ENCODE data around the gene LOXL3.
"Not testable (repeated sequence)": the region's sequence is repeated elsewhere in the genome, so short reads cannot be mapped to it uniquely, and the experiment has no call there.

LOXL3 gene

GRCh38 chr2:74573747-74574562 lies 20.2 kb upstream of the LOXL3 start:
- DNase-seq: peak; percentile 90

- no peak for DNase-seq
Measured at GRCh38 chr2:74572178-74572925, 18.6 kb upstream of the LOXL3 start.

DNA sequence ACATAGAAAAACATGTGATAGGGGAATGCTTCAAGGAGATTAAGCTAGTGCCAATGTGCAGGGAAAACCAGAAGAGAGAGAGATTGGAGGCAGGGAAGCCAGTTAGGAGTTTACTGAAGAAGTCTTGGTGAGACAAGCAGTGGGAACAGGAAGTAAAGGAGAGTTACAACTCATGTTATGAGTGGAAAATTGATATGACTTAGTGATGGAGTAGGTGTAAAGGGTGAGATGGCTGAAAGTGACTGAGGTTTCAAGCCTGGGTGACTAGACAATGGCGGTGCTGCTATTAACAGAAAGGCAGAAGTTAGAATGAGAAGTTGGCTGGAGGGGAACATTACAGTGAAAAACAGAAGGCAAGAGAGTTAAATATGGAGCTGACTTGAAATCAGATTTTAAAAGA lies 17.3 kb upstream of the LOXL3 start:
- no peak for DNase-seq

DNA sequence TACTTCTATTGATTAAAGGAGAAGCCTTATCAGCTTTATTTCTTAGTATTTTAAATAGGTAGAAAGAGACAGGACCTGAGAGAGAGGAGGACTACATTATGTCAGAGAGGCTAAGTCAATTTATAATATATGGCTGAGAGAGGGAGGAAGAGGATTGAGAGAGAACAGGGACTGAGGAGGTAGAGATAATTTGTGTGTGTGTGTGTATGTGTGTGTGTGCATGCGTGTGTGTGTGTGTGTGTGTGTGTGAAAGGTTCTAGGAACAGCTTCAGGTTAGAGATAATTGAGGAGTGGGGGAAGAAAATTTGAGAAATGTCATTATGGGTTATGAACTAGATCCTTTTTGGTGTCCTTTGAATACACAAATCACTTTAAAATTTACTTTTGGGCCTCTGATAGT lies 15.9 kb upstream of the LOXL3 start:
- no peak for DNase-seq

GRCh38 chr2:74567881-74568280 lies 14.1 kb upstream of the LOXL3 start:
- no peak for DNase-seq

DNA sequence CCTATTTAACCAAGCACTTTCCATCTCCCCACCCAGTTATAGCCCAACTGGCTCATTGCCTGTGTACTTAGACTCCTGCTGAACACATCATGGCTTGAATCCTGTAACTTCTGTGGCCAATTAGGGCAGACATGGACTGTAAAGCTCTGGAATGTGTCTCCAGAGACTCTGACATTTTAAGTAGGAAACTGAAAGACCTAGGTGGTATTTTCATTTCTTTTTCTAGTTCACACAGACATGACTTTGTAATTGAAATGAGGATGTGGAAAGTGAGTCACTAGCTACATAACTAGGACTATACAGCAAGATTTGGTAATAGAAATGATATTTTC lies 13.0 kb upstream of the LOXL3 start:
- no peak for DNase-seq

- DNase-seq: no peak
Measured at GRCh38 chr2:74566076-74566753, 12.5 kb upstream of the LOXL3 start.

DNA sequence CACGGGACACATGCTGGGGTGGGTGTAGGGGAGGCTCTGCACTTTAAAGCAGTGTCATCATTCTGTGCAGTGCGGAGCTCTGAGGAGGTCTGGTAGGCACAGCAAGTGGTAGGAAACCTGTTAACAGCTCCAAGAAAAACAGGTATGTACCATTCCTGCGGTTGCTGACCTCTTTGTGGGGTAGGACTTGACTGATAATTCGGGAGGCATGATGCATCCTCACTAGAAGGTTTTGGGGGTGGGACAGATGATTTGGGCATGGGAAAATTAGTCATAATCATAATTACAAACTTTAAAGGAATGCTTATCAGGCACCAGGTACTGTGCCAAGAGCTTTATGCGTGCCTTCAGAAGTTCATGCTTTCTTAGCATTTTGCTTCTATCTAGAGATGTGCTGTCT lies 10.5 kb upstream of the LOXL3 start:
- DNase-seq: no peak

DNA sequence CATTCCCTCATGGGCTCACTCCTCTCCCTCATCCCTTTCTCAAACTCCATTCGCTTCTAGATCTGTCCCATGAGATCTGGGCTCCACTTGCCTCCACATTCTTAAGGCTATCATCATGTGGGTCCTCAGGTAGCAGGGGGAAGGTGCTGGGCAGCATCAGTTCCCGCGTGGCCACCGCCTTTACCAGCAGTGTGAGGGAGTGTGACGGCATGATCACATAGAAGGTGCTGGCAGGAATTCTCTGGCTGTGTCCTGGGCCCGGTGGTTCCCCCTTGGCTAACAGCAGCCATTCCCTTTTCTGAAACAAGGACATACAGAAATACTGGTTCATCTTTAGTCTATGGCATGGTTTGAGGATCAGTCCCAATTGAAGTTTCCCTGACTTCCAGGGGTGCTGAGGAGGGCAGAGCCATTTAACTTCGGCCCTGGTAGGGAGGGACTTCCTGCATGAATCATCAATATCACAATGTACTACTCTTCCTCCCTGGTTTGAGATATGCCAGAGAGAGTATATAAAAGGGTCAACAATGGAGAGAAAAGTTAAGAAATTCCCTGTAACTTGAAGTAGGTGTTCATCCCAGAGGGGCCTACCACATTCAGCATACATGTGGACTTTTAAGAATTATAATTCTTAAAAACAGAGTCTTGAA lies 8.5 kb upstream of the LOXL3 start:
- peak; percentile 30 for DNase-seq

DNA sequence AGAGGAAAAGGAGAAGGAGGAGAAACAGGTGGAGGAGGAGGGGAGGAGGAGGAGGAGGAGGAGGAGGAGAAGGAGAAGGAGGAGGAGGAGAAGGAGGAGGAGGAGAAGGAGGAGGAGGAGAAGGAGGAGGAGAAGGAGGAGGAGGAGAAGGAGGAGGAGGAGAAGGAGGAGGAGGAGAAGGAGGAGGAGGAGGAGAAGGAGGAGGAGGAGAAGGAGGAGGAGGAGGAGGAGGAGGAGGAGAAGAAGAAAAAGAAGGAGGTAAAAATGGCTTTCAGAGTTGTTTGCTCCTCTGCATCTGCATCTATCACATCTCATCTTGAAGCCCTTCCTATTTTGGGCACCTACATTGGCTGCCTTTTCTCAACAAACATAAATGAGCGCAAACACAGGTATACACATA lies 7.3 kb upstream of the LOXL3 start:
- not testable (repeated sequence) for DNase-seq

GRCh38 chr2:74560591-74560990 lies 6.8 kb upstream of the LOXL3 start:
- DNase-seq: no peak

DNA sequence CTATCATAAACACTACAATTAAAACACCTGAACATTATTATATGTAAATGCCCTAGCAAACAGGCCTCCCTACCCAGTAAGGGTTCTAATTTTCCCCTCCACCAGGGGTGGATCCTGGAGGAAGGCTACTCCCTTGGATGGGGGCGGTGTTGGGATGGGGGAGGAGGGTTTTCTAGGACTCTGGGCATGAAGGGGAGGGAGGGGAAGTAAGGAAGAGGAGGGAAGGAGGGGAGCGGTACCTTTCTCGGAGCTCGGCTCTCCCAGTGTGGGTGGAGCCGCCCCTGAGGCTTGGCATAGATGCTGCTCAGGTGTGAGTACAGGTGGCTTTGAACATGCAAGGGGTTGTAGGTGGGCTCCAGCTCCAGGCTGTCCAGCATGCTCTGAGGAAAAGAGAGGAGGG lies 6.2 kb upstream of the LOXL3 start:
- DNase-seq: no peak

DNA sequence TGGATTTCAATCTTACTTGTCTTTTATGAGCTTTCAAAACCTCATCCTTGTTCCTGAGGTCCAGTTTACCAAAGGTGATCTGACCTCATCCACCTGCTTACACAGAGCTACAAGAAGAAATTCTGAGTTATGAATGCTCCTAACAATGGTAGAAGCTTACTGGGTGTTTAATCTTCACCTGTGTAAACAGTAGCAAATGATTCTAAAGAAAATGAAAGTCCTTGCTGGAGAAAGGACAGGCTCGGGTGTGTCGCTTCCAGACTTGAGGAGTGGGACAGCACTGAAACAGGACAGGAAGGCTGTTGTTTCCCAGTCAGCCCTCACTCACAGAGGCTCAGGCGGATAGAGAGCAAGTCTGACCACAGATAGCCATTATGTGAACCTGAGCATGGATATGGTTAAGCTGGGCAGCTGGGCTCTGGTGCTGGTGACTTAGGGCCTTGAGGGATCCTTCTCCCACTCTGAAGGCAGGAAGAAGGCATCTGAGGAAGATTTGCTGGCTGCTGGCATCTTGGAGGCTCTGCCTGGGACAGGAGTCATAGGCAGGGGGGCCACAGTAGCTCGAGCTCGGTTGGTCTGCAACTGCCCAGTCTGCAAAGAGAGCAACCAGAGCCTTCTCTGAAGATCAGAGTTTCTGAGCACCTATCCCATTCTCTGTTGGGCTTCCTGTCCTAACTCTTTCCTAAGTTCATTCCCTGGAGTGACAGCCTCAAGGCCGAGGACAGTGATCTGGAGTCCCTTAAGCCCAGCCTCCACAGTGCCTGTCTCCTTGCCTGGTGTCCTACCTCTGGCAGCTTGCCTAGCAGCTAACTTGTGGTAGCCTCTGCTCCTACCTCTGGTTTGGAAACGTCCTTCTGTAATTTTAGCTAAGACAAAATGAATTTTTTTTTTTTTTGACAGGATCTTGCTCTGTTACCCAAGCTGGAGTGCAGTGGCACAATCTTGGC lies 4.8 kb upstream of the LOXL3 start:
- peak; percentile 34 for DNase-seq

DNA sequence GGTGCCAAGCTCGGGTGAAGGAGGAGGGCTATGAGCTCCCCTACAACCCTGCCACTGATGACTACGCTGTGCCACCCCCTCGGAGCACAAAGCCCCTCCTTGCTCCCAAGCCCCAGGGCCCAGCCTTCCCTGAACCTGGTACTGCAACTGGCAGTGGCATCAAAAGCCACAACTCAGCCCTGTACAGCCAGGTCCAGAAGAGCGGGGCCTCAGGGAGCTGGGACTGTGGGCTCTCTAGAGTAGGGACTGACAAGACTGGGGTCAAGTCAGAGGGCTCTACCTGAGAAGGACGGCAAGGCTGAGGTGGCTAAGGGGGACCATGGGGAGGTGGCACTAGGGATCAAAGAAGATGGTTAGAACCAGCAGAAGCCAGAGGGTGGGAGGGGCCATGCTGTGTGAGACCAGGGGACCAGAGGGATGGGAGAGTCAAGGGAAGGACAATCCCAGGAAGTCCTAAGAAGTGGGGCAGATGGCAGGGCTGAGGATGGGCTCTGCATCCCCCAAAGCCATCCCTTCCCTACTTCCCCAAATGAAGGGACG lies 3.2 kb upstream of the LOXL3 start:
- DNase-seq: no peak

DNA sequence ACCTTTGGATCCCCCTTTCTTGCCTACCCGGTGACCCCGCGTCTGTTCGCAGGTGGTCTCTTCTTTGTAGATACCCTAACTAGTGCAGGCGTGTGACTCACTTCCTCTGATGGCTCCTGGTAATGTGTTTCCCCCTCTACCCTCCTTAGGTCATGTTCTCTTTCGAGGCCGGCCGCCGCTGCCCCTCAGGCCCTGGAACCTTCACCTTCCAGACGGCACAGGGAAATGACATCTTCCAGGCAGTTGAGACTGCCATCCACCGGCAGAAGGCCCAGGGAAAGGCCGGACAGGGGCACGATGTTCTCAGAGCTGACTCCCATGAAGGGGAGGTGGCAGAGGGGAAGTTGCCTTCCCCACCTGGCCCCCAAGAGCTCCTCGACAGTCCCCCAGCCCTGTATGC lies 2.4 kb upstream of the LOXL3 start:
- no peak for DNase-seq

DNA sequence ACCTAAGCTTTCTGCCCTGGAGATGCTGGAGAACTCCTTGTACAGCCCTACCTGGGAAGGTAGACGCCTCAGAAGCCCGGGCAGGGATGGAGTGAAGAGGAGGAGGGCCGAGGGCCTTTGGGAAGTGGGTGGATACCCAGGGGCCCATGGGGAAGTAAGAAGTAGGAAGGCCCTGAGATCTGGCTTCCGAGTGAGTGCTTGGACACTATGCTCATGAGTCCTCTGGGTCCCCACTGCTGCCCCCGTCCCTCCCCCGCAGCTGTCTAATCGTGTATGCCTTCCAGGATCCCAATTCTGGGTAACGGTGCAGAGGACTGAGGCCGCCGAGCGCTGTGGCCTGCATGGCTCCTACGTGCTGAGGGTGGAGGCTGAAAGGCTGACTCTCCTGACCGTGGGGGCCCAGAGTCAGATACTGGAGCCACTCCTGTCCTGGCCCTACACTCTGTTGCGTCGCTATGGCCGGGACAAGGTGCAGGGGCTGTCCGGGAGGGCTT lies 1.9 kb upstream of the LOXL3 start:
- peak; percentile 38 for DNase-seq

DNA sequence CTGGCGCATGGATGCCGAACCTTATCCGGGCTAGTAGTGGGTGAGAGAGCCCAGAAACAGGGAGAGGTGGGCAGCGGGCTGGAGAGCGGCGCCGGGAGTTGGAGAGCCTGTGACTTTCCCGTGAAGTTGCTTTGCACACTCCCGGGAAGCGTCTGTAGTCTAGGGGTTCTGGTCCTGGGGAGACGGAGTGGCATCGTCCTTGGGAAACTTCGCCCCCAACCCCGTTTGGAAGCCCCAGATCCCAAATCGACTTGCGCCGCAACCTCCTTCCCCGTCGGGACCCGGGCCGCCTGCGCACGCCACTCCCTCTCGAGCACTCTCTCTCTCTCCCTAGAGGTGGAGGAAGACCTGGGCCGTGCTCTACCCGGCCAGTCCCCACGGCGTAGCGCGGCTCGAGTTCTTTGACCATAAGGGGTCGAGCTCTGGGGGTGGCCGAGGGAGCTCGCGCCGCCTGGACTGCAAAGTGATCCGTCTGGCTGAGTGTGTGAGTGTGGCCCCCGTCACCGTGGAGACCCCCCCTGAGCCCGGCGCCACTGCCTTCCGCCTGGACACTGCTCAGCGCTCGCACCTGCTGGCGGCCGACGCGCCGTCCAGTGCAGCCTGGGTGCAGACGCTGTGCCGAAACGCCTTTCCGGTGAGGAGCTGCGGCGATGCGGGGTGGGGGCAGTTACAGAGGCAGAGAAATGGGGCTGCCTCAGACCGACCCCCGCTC lies 1.2 kb upstream of the LOXL3 start:
- peak; percentile 72 for DNase-seq

GRCh38 chr2:74552914-74553811 lies 579 bp downstream of the LOXL3 start:
- DNase-seq: peak; percentile 30

GRCh38 chr2:74551942-74552913 lies 1.5 kb downstream of the LOXL3 start:
- no peak for DNase-seq

All from hematopoietic multipotent progenitor cell treated with erythropoietin and hydrocortisone succinate and interleukin-3 and kit ligand, for 6 days (in vitro differentiated cells).